ENCODE results near the gene GCGR. TPM values are rescaled to one million over a fixed set of nuclear protein-coding genes. Genes with fewer than 3 reads are reported as not detected.

Gene GCGR
- total and polyA plus RNA-seq, 2 donors (not counting 1 experiment from before 2014, with no cell fraction given), result not detected

DNA sequence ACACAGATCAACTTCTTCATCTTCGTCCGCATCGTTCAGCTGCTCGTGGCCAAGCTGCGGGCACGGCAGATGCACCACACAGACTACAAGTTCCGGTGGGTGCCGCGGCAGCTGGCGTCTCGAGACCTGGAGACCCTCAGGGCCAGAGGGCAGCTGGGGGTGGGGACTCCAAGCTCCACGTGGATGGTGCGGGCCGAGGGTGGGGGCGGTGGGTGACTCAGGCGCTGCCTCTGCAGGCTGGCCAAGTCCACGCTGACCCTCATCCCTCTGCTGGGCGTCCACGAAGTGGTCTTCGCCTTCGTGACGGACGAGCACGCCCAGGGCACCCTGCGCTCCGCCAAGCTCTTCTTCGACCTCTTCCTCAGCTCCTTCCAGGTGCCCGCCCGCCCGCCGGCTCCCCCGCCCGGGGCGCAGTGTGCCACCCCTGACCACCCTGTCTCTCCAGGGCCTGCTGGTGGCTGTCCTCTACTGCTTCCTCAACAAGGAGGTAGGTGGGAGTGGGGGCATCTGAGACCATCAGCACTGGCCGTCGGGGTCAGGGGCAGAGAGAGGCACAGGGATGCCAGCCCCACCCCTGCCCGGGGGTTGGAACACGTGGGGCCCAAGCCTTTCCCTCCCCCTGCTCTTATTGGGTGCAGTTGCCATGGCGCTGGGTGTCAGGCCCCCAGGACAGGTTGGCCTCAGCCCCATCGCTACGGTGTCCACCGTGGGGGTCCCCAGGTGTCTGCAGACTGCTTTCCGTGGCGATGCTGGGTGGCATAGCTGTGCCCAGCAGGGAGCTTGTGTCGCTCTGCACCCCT lies 8.8 kb downstream of the GCGR start:
- Histone ChIP-seq H3K36me3 (ENCODE audit: control insufficient read depth, insufficient read depth, low read length) (no peaks in the 10 kb centered on the region), H3K4me1 (ENCODE audit: control insufficient read depth, extremely low read depth, insufficient read depth, low read length) (no peaks in the 10 kb centered on the region), H3K79me2 (ENCODE audit: control insufficient read depth, insufficient read depth, low read length) (no peaks in the 10 kb centered on the region), H4K20me1 (ENCODE audit: control insufficient read depth, extremely low read depth, insufficient read depth, low read length) (no peaks in the 10 kb centered on the region), H3K27ac (ENCODE audit: insufficient read depth, low read length) (no peak overlapping the region), H3K4me2 (ENCODE audit: extremely low read depth, insufficient read depth, low read length) (no peak overlapping the region), H3K4me3 (replicated peaks in 1 of 4; ENCODE audit: control extremely low read depth in 1 of 4, insufficient read depth in 1 of 4, low read depth in 3 of 4, low read length in 4 of 4) (no peak overlapping the region), H3K27me3 (ENCODE audit: control insufficient read depth, insufficient read depth, low read length) (peaks cover 15% of the 10 kb centered on the region), H3K9me3 (ENCODE audit: control insufficient read depth, insufficient read depth, low read depth, low read length) (no peaks in the 10 kb centered on the region), H3K9ac (ENCODE audit: insufficient read depth, low read length) (no peak overlapping the region), H2AFZ (ENCODE audit: low read length) (no peak overlapping the region)
- TF ChIP-seq EZH2 (IDR thresholded peaks at IDR 0.05; ENCODE audit: low read length, missing control alignments), result no peak
- TF ChIP-seq, protein P1, sequence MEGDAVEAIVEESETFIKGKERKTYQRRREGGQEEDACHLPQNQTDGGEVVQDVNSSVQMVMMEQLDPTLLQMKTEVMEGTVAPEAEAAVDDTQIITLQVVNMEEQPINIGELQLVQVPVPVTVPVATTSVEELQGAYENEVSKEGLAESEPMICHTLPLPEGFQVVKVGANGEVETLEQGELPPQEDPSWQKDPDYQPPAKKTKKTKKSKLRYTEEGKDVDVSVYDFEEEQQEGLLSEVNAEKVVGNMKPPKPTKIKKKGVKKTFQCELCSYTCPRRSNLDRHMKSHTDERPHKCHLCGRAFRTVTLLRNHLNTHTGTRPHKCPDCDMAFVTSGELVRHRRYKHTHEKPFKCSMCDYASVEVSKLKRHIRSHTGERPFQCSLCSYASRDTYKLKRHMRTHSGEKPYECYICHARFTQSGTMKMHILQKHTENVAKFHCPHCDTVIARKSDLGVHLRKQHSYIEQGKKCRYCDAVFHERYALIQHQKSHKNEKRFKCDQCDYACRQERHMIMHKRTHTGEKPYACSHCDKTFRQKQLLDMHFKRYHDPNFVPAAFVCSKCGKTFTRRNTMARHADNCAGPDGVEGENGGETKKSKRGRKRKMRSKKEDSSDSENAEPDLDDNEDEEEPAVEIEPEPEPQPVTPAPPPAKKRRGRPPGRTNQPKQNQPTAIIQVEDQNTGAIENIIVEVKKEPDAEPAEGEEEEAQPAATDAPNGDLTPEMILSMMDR (conservative IDR thresholded peaks at IDR 0.05 in 1 of 2, IDR thresholded peaks at IDR 0.05 in 1 of 2; ENCODE audit: low read depth in 1 of 2, low read length in 2 of 2), result no peak
- no peak for DNase-seq (ENCODE audit: low read depth in 2 of 2)

DNA sequence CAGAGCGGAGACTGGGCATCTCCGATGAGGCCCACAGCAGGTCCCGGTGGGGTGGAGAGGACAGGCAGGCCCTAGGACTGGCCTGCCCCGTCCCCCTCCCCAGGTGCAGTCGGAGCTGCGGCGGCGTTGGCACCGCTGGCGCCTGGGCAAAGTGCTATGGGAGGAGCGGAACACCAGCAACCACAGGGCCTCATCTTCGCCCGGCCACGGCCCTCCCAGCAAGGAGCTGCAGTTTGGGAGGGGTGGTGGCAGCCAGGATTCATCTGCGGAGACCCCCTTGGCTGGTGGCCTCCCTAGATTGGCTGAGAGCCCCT lies 9.4 kb downstream of the GCGR start:
- H3K36me3 ChIP-seq (ENCODE audit: control insufficient read depth, insufficient read depth, low read length), result no peaks in the 10 kb centered on the region
- H3K9ac ChIP-seq (ENCODE audit: insufficient read depth, low read length), result no peak overlapping the region
- DNase-seq (ENCODE audit: low read depth in 2 of 2), result no peak
- no peak overlapping the region for H3K27ac ChIP-seq (ENCODE audit: insufficient read depth, low read length)
- H3K4me2 ChIP-seq (ENCODE audit: extremely low read depth, insufficient read depth, low read length), result no peak overlapping the region
- H3K79me2 ChIP-seq (ENCODE audit: control insufficient read depth, insufficient read depth, low read length), result no peaks in the 10 kb centered on the region
- no peak overlapping the region for H2AFZ ChIP-seq (ENCODE audit: low read length)
- no peaks in the 10 kb centered on the region for H3K4me1 ChIP-seq (ENCODE audit: control insufficient read depth, extremely low read depth, insufficient read depth, low read length)
- no peaks in the 10 kb centered on the region for H3K9me3 ChIP-seq (ENCODE audit: control insufficient read depth, insufficient read depth, low read depth, low read length)
- no peak overlapping the region for H3K4me3 ChIP-seq (replicated peaks in 1 of 4; ENCODE audit: control extremely low read depth in 1 of 4, insufficient read depth in 1 of 4, low read depth in 3 of 4, low read length in 4 of 4)
- no peak for TF ChIP-seq EZH2 (IDR thresholded peaks at IDR 0.05; ENCODE audit: low read length, missing control alignments)
- TF ChIP-seq, protein P1 (conservative IDR thresholded peaks at IDR 0.05 in 1 of 2, IDR thresholded peaks at IDR 0.05 in 1 of 2; ENCODE audit: low read depth in 1 of 2, low read length in 2 of 2), result no peak
- H4K20me1 ChIP-seq (ENCODE audit: control insufficient read depth, extremely low read depth, insufficient read depth, low read length), result no peaks in the 10 kb centered on the region
- peaks cover 13% of the 10 kb centered on the region for H3K27me3 ChIP-seq (ENCODE audit: control insufficient read depth, insufficient read depth, low read length)

DNA sequence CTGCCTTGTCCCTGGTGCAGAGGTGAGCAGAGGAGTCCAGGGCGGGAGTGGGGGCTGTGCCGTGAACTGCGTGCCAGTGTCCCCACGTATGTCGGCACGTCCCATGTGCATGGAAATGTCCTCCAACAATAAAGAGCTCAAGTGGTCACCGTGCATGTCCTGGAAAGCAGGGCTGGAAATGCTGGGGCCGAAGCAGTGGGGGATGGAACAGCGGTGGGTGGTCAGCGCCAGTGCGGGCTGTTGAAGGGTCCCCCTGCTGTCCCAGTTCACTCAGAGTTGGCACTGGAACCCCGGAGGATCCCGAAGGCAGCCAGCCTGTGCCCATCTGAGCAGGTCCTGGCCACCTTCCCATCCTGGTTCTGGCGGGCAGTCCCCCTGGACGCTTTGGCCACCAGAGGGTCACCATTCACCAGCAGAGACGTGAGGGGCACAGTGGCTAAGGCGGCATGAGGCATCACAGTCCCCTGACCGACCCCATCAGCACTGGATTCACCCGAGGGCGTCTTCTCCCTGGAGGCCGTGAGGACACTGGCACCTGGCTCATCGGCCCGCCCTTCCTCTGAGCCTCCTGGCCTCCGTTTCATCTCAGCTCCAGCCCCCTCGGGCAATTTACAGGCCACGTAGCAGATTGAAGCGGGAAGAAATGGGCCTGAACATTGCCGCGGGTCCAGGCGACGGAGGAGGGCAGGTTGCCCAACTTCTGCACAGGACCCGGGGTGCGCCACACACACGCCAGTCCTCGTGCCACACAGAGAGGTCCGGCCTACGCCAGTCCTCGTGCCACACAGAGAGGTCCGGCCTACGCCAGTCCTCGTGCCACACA lies 10.1 kb downstream of the GCGR start:
- H4K20me1 ChIP-seq (ENCODE audit: control insufficient read depth, extremely low read depth, insufficient read depth, low read length), result no peaks in the 10 kb centered on the region
- no peak overlapping the region for H3K4me2 ChIP-seq (ENCODE audit: extremely low read depth, insufficient read depth, low read length)
- H3K36me3 ChIP-seq (ENCODE audit: control insufficient read depth, insufficient read depth, low read length), result no peaks in the 10 kb centered on the region
- H3K27ac ChIP-seq (ENCODE audit: insufficient read depth, low read length), result no peak overlapping the region
- H3K79me2 ChIP-seq (ENCODE audit: control insufficient read depth, insufficient read depth, low read length), result no peaks in the 10 kb centered on the region
- no peaks in the 10 kb centered on the region for H3K9me3 ChIP-seq (ENCODE audit: control insufficient read depth, insufficient read depth, low read depth, low read length)
- TF ChIP-seq, protein P1 (conservative IDR thresholded peaks at IDR 0.05 in 1 of 2, IDR thresholded peaks at IDR 0.05 in 1 of 2; ENCODE audit: low read depth in 1 of 2, low read length in 2 of 2), result no peak
- TF ChIP-seq EZH2 (IDR thresholded peaks at IDR 0.05; ENCODE audit: low read length, missing control alignments), result no peak
- no peak overlapping the region for H3K9ac ChIP-seq (ENCODE audit: insufficient read depth, low read length)
- peaks cover 10% of the 10 kb centered on the region for H3K27me3 ChIP-seq (ENCODE audit: control insufficient read depth, insufficient read depth, low read length)
- no peak for DNase-seq (ENCODE audit: low read depth in 2 of 2)
- H3K4me1 ChIP-seq (ENCODE audit: control insufficient read depth, extremely low read depth, insufficient read depth, low read length), result no peaks in the 10 kb centered on the region
- H3K4me3 ChIP-seq (replicated peaks in 1 of 4; ENCODE audit: control extremely low read depth in 1 of 4, insufficient read depth in 1 of 4, low read depth in 3 of 4, low read length in 4 of 4), result no peak overlapping the region
- no peak overlapping the region for H2AFZ ChIP-seq (ENCODE audit: low read length)
